SK-N-SH treated with all-trans-retinoic acid at 6 μM for 48 hours (cell line): ENCODE results near the gene DAB1.

Experiments
- ATAC-seq: fragments of 200-7000 bp; cut with Tn5 transposase; 3 replicates; pipeline ENCODE4 v1.9.1; 2020; ENCODE audit warnings: mild to moderate bottlenecking, moderate library complexity
- BACH2 ChIP-seq: fragments of 250-450 bp; sonication (Bioruptor Pico); IDR thresholded peaks from 2 replicates; pipeline ENCODE4 v1.9.0; 2021; ENCODE audit warnings: mild to moderate bottlenecking, borderline replicate concordance
- CSDC2 ChIP-seq: fragments of 250-450 bp; sonication (Bioruptor Pico); IDR thresholded peaks from 2 replicates; pipeline ENCODE4 v1.5.0; 2020; ENCODE audit warnings: mild to moderate bottlenecking, moderate library complexity
- ESRRG ChIP-seq: fragments of 250-450 bp; sonication (Bioruptor Pico); IDR thresholded peaks from 2 replicates; pipeline ENCODE4 v1.6.1; 2021; ENCODE audit warnings: mild to moderate bottlenecking
- GLIS3 ChIP-seq: fragments of 250-450 bp; sonication (Bioruptor Pico); IDR thresholded peaks from 2 replicates; pipeline ENCODE4 v1.5.0; 2020; ENCODE audit warnings: mild to moderate bottlenecking, moderate library complexity
- ISL1 ChIP-seq: fragments of 250-450 bp; sonication (Bioruptor Pico); IDR thresholded peaks from 2 replicates; pipeline ENCODE4 v2.1.2; 2022; ENCODE audit warnings: mild to moderate bottlenecking, moderate library complexity
- OSR1 ChIP-seq: fragments of 250-450 bp; sonication (Bioruptor Pico); IDR thresholded peaks from 2 replicates; pipeline ENCODE4 v1.8.0; 2022; ENCODE audit warnings: moderate library complexity, mild to moderate bottlenecking, inconsistent platforms
- POU6F1 ChIP-seq: fragments of 250-450 bp; sonication (Bioruptor Pico); IDR thresholded peaks from 2 replicates; pipeline ENCODE4 v1.8.0; 2021; ENCODE audit warnings: low read depth, mild to moderate bottlenecking, moderate library complexity, borderline replicate concordance
- PPARA ChIP-seq: fragments of 250-450 bp; sonication (Bioruptor Pico); IDR thresholded peaks from 2 replicates; pipeline ENCODE4 v1.5.0; 2020; ENCODE audit warnings: mild to moderate bottlenecking, borderline replicate concordance
- RARB ChIP-seq: fragments of 250-450 bp; sonication (Bioruptor Pico); IDR thresholded peaks from 2 replicates; pipeline ENCODE4 v1.8.0; 2021; ENCODE audit warnings: mild to moderate bottlenecking, moderate library complexity
- SNAI2 ChIP-seq: fragments of 250-450 bp; sonication (Bioruptor Pico); IDR thresholded peaks from 2 replicates; pipeline ENCODE4 v1.5.0; 2020; ENCODE audit warnings: mild to moderate bottlenecking, moderate library complexity
- TOX ChIP-seq: fragments of 250-450 bp; sonication (Bioruptor Pico); IDR thresholded peaks from 2 replicates; pipeline ENCODE4 v1.8.0; 2021; ENCODE audit warnings: mild to moderate bottlenecking, moderate library complexity, borderline replicate concordance
- ZC3H10 ChIP-seq: fragments of 250-450 bp; sonication (Bioruptor Pico); IDR thresholded peaks from 2 replicates; pipeline ENCODE4 v1.5.1; 2021; ENCODE audit warnings: mild to moderate bottlenecking, moderate library complexity
- ZFP3 ChIP-seq: fragments of 250-450 bp; sonication (Bioruptor Pico); IDR thresholded peaks from 2 replicates; pipeline ENCODE4 v1.5.0; 2020; ENCODE audit warnings: mild to moderate bottlenecking, moderate library complexity
- ZFP30 ChIP-seq: fragments of 450-650 bp; formaldehyde crosslinking; IDR thresholded peaks from 2 replicates; pipeline ENCODE4 v1.5.0; 2022; ENCODE audit warnings: mild to moderate bottlenecking, moderate library complexity
- ZNF565 ChIP-seq: fragments of 450-650 bp; formaldehyde crosslinking; conservative IDR thresholded peaks from 2 replicates; pipeline ENCODE4 v1.5.0; 2020; ENCODE audit warnings: low read depth, mild to moderate bottlenecking, moderate library complexity
- ZNF70 ChIP-seq: fragments of 450-650 bp; formaldehyde crosslinking; IDR thresholded peaks from 2 replicates; pipeline ENCODE4 v1.5.0; 2020; ENCODE audit warnings: mild to moderate bottlenecking, moderate library complexity
- ZNF8 ChIP-seq: fragments of 450-650 bp; formaldehyde crosslinking; IDR thresholded peaks from 2 replicates; pipeline ENCODE4 v1.5.0; 2020; ENCODE audit warnings: mild to moderate bottlenecking, moderate library complexity
- TF ChIP-seq, protein P1 (sequence below): fragments of 250-450 bp; sonication (Bioruptor Pico); IDR thresholded peaks from 2 replicates; pipeline ENCODE4 v1.5.1; 2020; ENCODE audit warnings: low read depth, mild to moderate bottlenecking, moderate library complexity
- TF ChIP-seq, protein P2 (sequence below): fragments of 250-450 bp; sonication (Bioruptor Pico); IDR thresholded peaks from 2 replicates; pipeline ENCODE4 v1.5.0; 2020; ENCODE audit warnings: mild to moderate bottlenecking, moderate library complexity

The DAB1 gene

DNA sequence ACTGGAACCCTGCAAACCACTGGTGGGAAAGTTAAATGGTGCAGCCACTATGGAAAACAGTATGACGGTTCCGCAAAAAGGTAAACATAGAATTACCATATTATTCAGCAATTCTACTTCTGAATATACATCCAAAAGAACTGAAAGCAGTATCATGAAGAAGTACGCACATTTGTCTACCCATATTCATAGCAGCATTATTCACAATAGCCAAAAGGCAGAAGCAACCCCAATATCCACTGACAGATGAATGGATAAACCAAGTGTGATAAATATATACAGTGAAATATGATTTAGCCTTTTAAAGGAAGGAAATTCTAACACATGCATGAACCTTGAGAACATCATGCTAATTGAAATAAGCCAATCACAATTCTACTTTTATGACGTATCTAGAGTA, 39.6 kb downstream of the DAB1 start (continued):
- TF ChIP-seq, protein P1, sequence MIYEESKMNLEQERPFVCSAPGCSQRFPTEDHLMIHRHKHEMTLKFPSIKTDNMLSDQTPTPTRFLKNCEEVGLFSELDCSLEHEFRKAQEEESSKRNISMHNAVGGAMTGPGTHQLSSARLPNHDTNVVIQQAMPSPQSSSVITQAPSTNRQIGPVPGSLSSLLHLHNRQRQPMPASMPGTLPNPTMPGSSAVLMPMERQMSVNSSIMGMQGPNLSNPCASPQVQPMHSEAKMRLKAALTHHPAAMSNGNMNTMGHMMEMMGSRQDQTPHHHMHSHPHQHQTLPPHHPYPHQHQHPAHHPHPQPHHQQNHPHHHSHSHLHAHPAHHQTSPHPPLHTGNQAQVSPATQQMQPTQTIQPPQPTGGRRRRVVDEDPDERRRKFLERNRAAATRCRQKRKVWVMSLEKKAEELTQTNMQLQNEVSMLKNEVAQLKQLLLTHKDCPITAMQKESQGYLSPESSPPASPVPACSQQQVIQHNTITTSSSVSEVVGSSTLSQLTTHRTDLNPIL = no peak
- no peak for TF ChIP-seq ZNF8 (CRISPR knock-in tag)
- TF ChIP-seq POU6F1 = no peak
- TF ChIP-seq RARB (CRISPR knock-in tag) = no peak
- no peak for TF ChIP-seq TOX (CRISPR knock-in tag)
- no peak for TF ChIP-seq CSDC2 (CRISPR knock-in tag)
- no peak for TF ChIP-seq GLIS3
- no peak for TF ChIP-seq SNAI2 (CRISPR knock-in tag)
- no peak for TF ChIP-seq OSR1
- no peak for TF ChIP-seq ZNF70 (CRISPR knock-in tag)
- TF ChIP-seq, all 23 proteins: peak for 0

DNA sequence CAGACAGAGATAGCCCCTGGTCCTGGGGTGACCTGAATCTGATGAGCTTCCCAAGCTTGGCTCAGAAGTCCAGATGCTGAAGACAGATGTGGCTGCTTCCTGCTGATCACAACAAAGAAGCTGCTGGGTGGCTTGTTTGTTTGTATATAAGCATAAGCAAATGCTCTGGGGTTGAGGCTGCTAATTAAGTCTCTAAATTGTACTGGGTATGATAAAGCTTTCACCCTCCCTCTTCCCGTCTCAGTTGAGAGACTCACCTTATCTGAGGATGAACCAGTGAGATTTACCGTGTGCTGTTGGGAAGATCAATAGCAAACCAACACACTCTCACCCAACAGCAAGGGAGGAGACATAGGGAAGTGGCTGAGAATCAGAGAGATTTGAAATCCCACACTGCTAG, 42.0 kb downstream of the DAB1 start:
- TF ChIP-seq BACH2 (CRISPR knock-in tag) = no peak
- TF ChIP-seq CSDC2 (CRISPR knock-in tag) = no peak
- TF ChIP-seq SNAI2 (CRISPR knock-in tag) = no peak
- TF ChIP-seq ZNF70 (CRISPR knock-in tag) = no peak
- no peak for TF ChIP-seq GLIS3
- TF ChIP-seq RARB (CRISPR knock-in tag) = no peak
- TF ChIP-seq ZFP3 (CRISPR knock-in tag) = no peak
- TF ChIP-seq ZNF565 (CRISPR knock-in tag) = no peak
- no peak for TF ChIP-seq ESRRG
- TF ChIP-seq, protein P2, sequence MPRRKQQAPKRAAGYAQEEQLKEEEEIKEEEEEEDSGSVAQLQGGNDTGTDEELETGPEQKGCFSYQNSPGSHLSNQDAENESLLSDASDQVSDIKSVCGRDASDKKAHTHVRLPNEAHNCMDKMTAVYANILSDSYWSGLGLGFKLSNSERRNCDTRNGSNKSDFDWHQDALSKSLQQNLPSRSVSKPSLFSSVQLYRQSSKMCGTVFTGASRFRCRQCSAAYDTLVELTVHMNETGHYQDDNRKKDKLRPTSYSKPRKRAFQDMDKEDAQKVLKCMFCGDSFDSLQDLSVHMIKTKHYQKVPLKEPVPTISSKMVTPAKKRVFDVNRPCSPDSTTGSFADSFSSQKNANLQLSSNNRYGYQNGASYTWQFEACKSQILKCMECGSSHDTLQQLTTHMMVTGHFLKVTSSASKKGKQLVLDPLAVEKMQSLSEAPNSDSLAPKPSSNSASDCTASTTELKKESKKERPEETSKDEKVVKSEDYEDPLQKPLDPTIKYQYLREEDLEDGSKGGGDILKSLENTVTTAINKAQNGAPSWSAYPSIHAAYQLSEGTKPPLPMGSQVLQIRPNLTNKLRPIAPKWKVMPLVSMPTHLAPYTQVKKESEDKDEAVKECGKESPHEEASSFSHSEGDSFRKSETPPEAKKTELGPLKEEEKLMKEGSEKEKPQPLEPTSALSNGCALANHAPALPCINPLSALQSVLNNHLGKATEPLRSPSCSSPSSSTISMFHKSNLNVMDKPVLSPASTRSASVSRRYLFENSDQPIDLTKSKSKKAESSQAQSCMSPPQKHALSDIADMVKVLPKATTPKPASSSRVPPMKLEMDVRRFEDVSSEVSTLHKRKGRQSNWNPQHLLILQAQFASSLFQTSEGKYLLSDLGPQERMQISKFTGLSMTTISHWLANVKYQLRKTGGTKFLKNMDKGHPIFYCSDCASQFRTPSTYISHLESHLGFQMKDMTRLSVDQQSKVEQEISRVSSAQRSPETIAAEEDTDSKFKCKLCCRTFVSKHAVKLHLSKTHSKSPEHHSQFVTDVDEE (CRISPR knock-in tag) = no peak
- ATAC-seq = no peak

GRCh38 chr1:57381426-57381825, 42.4 kb downstream of the DAB1 start:
- TF ChIP-seq ZC3H10 (CRISPR knock-in tag) = no peak
- no peak for TF ChIP-seq SNAI2 (CRISPR knock-in tag)
- TF ChIP-seq ISL1 (CRISPR knock-in tag) = no peak
- no peak for TF ChIP-seq ZFP3 (CRISPR knock-in tag)
- no peak for TF ChIP-seq POU6F1
- TF ChIP-seq PPARA (CRISPR knock-in tag) = no peak
- no peak for TF ChIP-seq TOX (CRISPR knock-in tag)
- no peak for TF ChIP-seq ZFP30 (CRISPR knock-in tag)
- no peak for TF ChIP-seq GLIS3
- TF ChIP-seq ZNF565 (CRISPR knock-in tag) = no peak
- TF ChIP-seq, all 23 proteins: peak for 0
- no peak for ATAC-seq

GRCh38 chr1:57380923-57381322, 42.9 kb downstream of the DAB1 start:
- ATAC-seq = no peak
- TF ChIP-seq, protein P2 (CRISPR knock-in tag) = no peak
- no peak for TF ChIP-seq OSR1
- TF ChIP-seq SNAI2 (CRISPR knock-in tag) = no peak
